Natural killer cell treated with Interleukin-12 subunit alpha and Interleukin-12 subunit beta and Interleukin-15 and Interleukin-18, amount 100 ng/mL, for 72 hours (primary cell): Measurements from ENCODE around the gene FTCDNL1. TPM values are rescaled to one million over a fixed set of nuclear protein-coding genes. Genes with fewer than 3 reads are reported as not detected.

ENCODE experiments used
- ATAC-seq, 2 donors: fragments of 150-1000 bp; cut with Tn5 transposase in 1 of 2; sonication (Bioruptor Pico), chemical (Tn5 transposase) in 1 of 2; 2 replicates each; pipeline ENCODE4 v1.10.0; 2021
- DNase-seq: peaks from one replicate; pipeline ENCODE4 v3.0.0; 2022; ENCODE audit warnings: low spot score
- H3K27ac Mint-ChIP-seq, 2 donors: 1 replicate in 1 of 2; 2 replicates in 1 of 2; pipeline ENCODE4 v1.8.0; 2022; ENCODE audit warnings: mixed read lengths in 2 of 2, mild to moderate bottlenecking in 1 of 2, moderate library complexity in 1 of 2
- H3K27me3 Mint-ChIP-seq, 2 donors: 1 replicate in 1 of 2; 2 replicates in 1 of 2; pipeline ENCODE4 v1.8.0; 2022; ENCODE audit warnings: mixed read lengths in 2 of 2
- H3K36me3 Mint-ChIP-seq: one replicate; pipeline ENCODE4 v1.8.0; 2022; ENCODE audit warnings: mixed read lengths
- H3K4me1 Mint-ChIP-seq, 2 donors: 1 replicate in 1 of 2; 2 replicates in 1 of 2; pipeline ENCODE4 v1.8.0; 2022; ENCODE audit warnings: low read depth in 2 of 2, mixed read lengths in 2 of 2, mild to moderate bottlenecking in 1 of 2
- H3K4me3 Mint-ChIP-seq: one replicate; pipeline ENCODE4 v1.8.0; 2022; ENCODE audit warnings: mixed read lengths
- H3K9me3 Mint-ChIP-seq: 2 replicates; pipeline ENCODE4 v1.8.0; 2022; ENCODE audit warnings: mixed read lengths
- total RNA-seq, 2 donors: library from RNA; stranded (reverse); gene quantifications; one replicate each; pipeline ENCODE4 v1.2.3, GENCODE V29; 2022

FTCDNL1 gene
- total RNA-seq, 2 donors from 2014 or later = 0.48 to 2.2 TPM

- H3K9me3 Mint-ChIP-seq = no peaks in the 10 kb centered on the region
- peaks cover 2 to 7% of the 10 kb centered on the region in 2 donors for H3K27me3 Mint-ChIP-seq
- H3K4me1 Mint-ChIP-seq = no peaks in the 10 kb centered on the region
- no peak for DNase-seq
- H3K36me3 Mint-ChIP-seq = no peaks in the 10 kb centered on the region
- no peak overlapping the region for H3K4me3 Mint-ChIP-seq
- H3K27ac Mint-ChIP-seq = no peak overlapping the region
- ATAC-seq = peak in 1 of 2 donors; percentile 48
Observed at GRCh38 chr2:199762963-199763362, 88.0 kb downstream of the FTCDNL1 start.

- H3K27ac Mint-ChIP-seq = no peak overlapping the region
- peak in 1 of 2 donors; percentile 6 for ATAC-seq
Observed at GRCh38 chr2:199760574-199760973, 90.4 kb downstream of the FTCDNL1 start.

GRCh38 chr2:199757233-199757870 lies 93.6 kb downstream of the FTCDNL1 start:
- Mint-ChIP-seq H3K36me3 (no peaks in the 10 kb centered on the region), H3K27ac (no peak overlapping the region), H3K27me3 (peaks cover 7 to 15% of the 10 kb centered on the region in 2 donors), H3K9me3 (no peaks in the 10 kb centered on the region), H3K4me3 (no peak overlapping the region), H3K4me1 (no peaks in the 10 kb centered on the region)
- no peak for DNase-seq
- no peak for ATAC-seq

More at GRCh38 chr2:199760574-199760973, 90.4 kb downstream of the FTCDNL1 start:
- no peak for DNase-seq
- no peaks in the 10 kb centered on the region for H3K9me3 Mint-ChIP-seq
- H3K36me3 Mint-ChIP-seq = no peaks in the 10 kb centered on the region
- no peaks in the 10 kb centered on the region for H3K4me1 Mint-ChIP-seq
- peaks cover 7 to 13% of the 10 kb centered on the region in 2 donors for H3K27me3 Mint-ChIP-seq
- no peak overlapping the region for H3K4me3 Mint-ChIP-seq

GRCh38 chr2:199756743-199757142 lies 94.2 kb downstream of the FTCDNL1 start:
- no peaks in the 10 kb centered on the region for H3K9me3 Mint-ChIP-seq
- no peak overlapping the region for H3K4me3 Mint-ChIP-seq
- no peaks in the 10 kb centered on the region for H3K4me1 Mint-ChIP-seq
- H3K27ac Mint-ChIP-seq = no peak overlapping the region
- no peaks in the 10 kb centered on the region for H3K36me3 Mint-ChIP-seq
- no peak for ATAC-seq
- H3K27me3 Mint-ChIP-seq = peaks cover 7 to 15% of the 10 kb centered on the region in 2 donors
- DNase-seq = no peak

GRCh38 chr2:199756211-199756610 lies 94.8 kb downstream of the FTCDNL1 start:
- DNase-seq (no peak), ATAC-seq (no peak)
- Mint-ChIP-seq H3K27me3 (peaks cover 8 to 15% of the 10 kb centered on the region in 2 donors), H3K36me3 (no peaks in the 10 kb centered on the region), H3K4me3 (no peak overlapping the region), H3K27ac (no peak overlapping the region), H3K4me1 (no peaks in the 10 kb centered on the region), H3K9me3 (no peaks in the 10 kb centered on the region)

GRCh38 chr2:199754766-199755165 lies 96.2 kb downstream of the FTCDNL1 start:
- peaks cover 12 to 17% of the 10 kb centered on the region in 2 donors for H3K27me3 Mint-ChIP-seq
- no peak for ATAC-seq
- no peaks in the 10 kb centered on the region for H3K9me3 Mint-ChIP-seq
- H3K27ac Mint-ChIP-seq = no peak overlapping the region
- DNase-seq = no peak
- H3K36me3 Mint-ChIP-seq = no peaks in the 10 kb centered on the region
- H3K4me1 Mint-ChIP-seq = no peaks in the 10 kb centered on the region
- H3K4me3 Mint-ChIP-seq = no peak overlapping the region

GRCh38 chr2:199751492-199752120 lies 99.4 kb downstream of the FTCDNL1 start:
- H3K4me1 Mint-ChIP-seq = no peaks in the 10 kb centered on the region
- ATAC-seq (no peak), DNase-seq (no peak)
- peaks cover 10 to 19% of the 10 kb centered on the region in 2 donors for H3K27me3 Mint-ChIP-seq
- no peaks in the 10 kb centered on the region for H3K36me3 Mint-ChIP-seq
- H3K4me3 Mint-ChIP-seq = no peak overlapping the region
- no peak overlapping the region for H3K27ac Mint-ChIP-seq
- H3K9me3 Mint-ChIP-seq = no peaks in the 10 kb centered on the region

- DNase-seq = no peak
- no peaks in the 10 kb centered on the region for H3K4me1 Mint-ChIP-seq
- H3K4me3 Mint-ChIP-seq = no peak overlapping the region
- H3K27ac Mint-ChIP-seq = no peak overlapping the region
- peaks cover 6 to 19% of the 10 kb centered on the region in 2 donors for H3K27me3 Mint-ChIP-seq
- no peak for ATAC-seq
- H3K36me3 Mint-ChIP-seq = no peaks in the 10 kb centered on the region
- H3K9me3 Mint-ChIP-seq = no peaks in the 10 kb centered on the region
Observed at GRCh38 chr2:199749571-199749970, 101.4 kb downstream of the FTCDNL1 start.

- DNase-seq = no peak
- H3K4me3 Mint-ChIP-seq = no peak overlapping the region
- H3K4me1 Mint-ChIP-seq = peaks cover 3 to 4% of the 10 kb centered on the region in 2 donors
- H3K36me3 Mint-ChIP-seq = no peaks in the 10 kb centered on the region
- H3K27ac Mint-ChIP-seq = no peak overlapping the region
- H3K9me3 Mint-ChIP-seq = no peaks in the 10 kb centered on the region
- H3K27me3 Mint-ChIP-seq = peaks cover 11 to 32% of the 10 kb centered on the region in 2 donors
- no peak for ATAC-seq
Observed at GRCh38 chr2:199744724-199745123, 106.3 kb downstream of the FTCDNL1 start.

GRCh38 chr2:199744260-199744659 lies 106.7 kb downstream of the FTCDNL1 start:
- Mint-ChIP-seq H3K36me3 (no peaks in the 10 kb centered on the region), H3K27ac (no peak overlapping the region), H3K9me3 (no peaks in the 10 kb centered on the region), H3K27me3 (peaks cover 13 to 31% of the 10 kb centered on the region in 2 donors), H3K4me3 (no peak overlapping the region), H3K4me1 (peaks cover 7 to 8% of the 10 kb centered on the region in 2 donors)
- ATAC-seq (no peak), DNase-seq (no peak)

GRCh38 chr2:199743415-199744120 lies 107.4 kb downstream of the FTCDNL1 start:
- peaks cover 7 to 11% of the 10 kb centered on the region in 2 donors for H3K4me1 Mint-ChIP-seq
- H3K27ac Mint-ChIP-seq = no peak overlapping the region
- no peaks in the 10 kb centered on the region for H3K9me3 Mint-ChIP-seq
- no peak overlapping the region for H3K4me3 Mint-ChIP-seq
- ATAC-seq = peak in 1 of 2 donors; percentile 37
- no peaks in the 10 kb centered on the region for H3K36me3 Mint-ChIP-seq
- no peak for DNase-seq
- peaks cover 15 to 31% of the 10 kb centered on the region in 2 donors for H3K27me3 Mint-ChIP-seq

GRCh38 chr2:199742884-199743283 lies 108.1 kb downstream of the FTCDNL1 start:
- Mint-ChIP-seq H3K9me3 (no peaks in the 10 kb centered on the region), H3K4me3 (no peak overlapping the region), H3K27ac (no peak overlapping the region), H3K27me3 (peaks cover 17 to 35% of the 10 kb centered on the region in 2 donors), H3K36me3 (no peaks in the 10 kb centered on the region), H3K4me1 (peaks cover 7 to 11% of the 10 kb centered on the region in 2 donors)
- DNase-seq (no peak), ATAC-seq (no peak)

- H3K27me3 Mint-ChIP-seq = peaks cover 22 to 35% of the 10 kb centered on the region in 2 donors
- no peak overlapping the region for H3K27ac Mint-ChIP-seq
- H3K4me3 Mint-ChIP-seq = no peak overlapping the region
- peaks cover 7 to 11% of the 10 kb centered on the region in 2 donors for H3K4me1 Mint-ChIP-seq
- ATAC-seq (no peak), DNase-seq (no peak)
- H3K36me3 Mint-ChIP-seq = no peaks in the 10 kb centered on the region
- H3K9me3 Mint-ChIP-seq = no peaks in the 10 kb centered on the region
Observed at GRCh38 chr2:199740111-199740428, 110.9 kb downstream of the FTCDNL1 start.
